Suprapubic skin (tissue), 4 donors: ENCODE data around the gene PHKB. TPM values are rescaled to one million over a fixed set of nuclear protein-coding genes. Genes with fewer than 3 reads are reported as not detected.

Experiments used
- DNase-seq, 2 donors: peaks; one replicate each; pipeline ENCODE4 v3.0.0-alpha.2; 2019; ENCODE audit warnings: low spot score in 2 of 2
- H3K27ac ChIP-seq: fragments of 200-600 bp; sonication (generic); one replicate; pipeline ENCODE4 v1.5.1; 2019
- H3K27me3 ChIP-seq: fragments of 200-600 bp; sonication (generic); one replicate; pipeline ENCODE4 v1.5.1; 2019
- H3K36me3 ChIP-seq: fragments of 200-600 bp; sonication (generic); one replicate; pipeline ENCODE4 v1.5.1; 2019
- H3K4me1 ChIP-seq: fragments of 200-600 bp; sonication (generic); one replicate; pipeline ENCODE4 v1.5.1; 2019
- H3K4me3 ChIP-seq: fragments of 200-600 bp; sonication (generic); one replicate; pipeline ENCODE4 v1.5.1; 2019; ENCODE audit warnings: mild to moderate bottlenecking
- H3K9me3 ChIP-seq: fragments of 200-600 bp; sonication (generic); one replicate; pipeline ENCODE4 v1.5.1; 2019
- CTCF ChIP-seq, 2 donors: fragments of 200-600 bp in 1 of 2; fragments of 450-650 bp in 1 of 2; sonication (generic) in 1 of 2; IDR thresholded peaks; one replicate each; pipeline ENCODE4 v1.5.1; 2016 to 2019; ENCODE audit warnings: antibody characterized with exemption in 2 of 2, mild to moderate bottlenecking in 1 of 2, moderate library complexity in 1 of 2
- EP300 ChIP-seq: sonication (generic); formaldehyde crosslinking; IDR thresholded peaks from one replicate; pipeline ENCODE4 v1.6.1; 2017; ENCODE audit warnings: antibody characterized with exemption
- POLR2A ChIP-seq, 2 donors: fragments of 450-650 bp; IDR thresholded peaks; one replicate each; pipeline ENCODE4 v1.6.1; 2017; ENCODE audit warnings: antibody characterized with exemption in 2 of 2, mild to moderate bottlenecking in 2 of 2, moderate library complexity in 2 of 2
- POLR2AphosphoS5 ChIP-seq, 3 donors: sonication (generic); formaldehyde crosslinking; IDR thresholded peaks; one replicate each; pipeline ENCODE4 v1.6.1; 2017; ENCODE audit warnings: antibody characterized with exemption in 3 of 3
- WGBS: methylation state at CpG from one replicate; pipeline ENCODE4 v1.1.5; 2018; 5-methylcytosine and 5-hydroxymethylcytosine counted together
- total RNA-seq, 4 donors: library from RNA; depleted of rRNA; stranded (reverse); fragments of >200 nt; gene quantifications; one replicate each; pipeline ENCODE4 v1.1.0, GENCODE V29; 2016

Gene PHKB
- total RNA-seq, 4 donors from 2014 or later, result 28.7 to 92.9 (median 43.1) TPM

GRCh38 chr16:47622451-47623176 lies 161.5 kb downstream of the PHKB start:
- Histone ChIP-seq H3K4me1 (no peaks in the 10 kb centered on the region), H3K27ac (no peak overlapping the region), H3K36me3 (peaks cover 4% of the 10 kb centered on the region), H3K27me3 (no peaks in the 10 kb centered on the region), H3K4me3 (no peak overlapping the region), H3K9me3 (no peaks in the 10 kb centered on the region)
- TF ChIP-seq EP300, result no peak
- no peak for DNase-seq
- WGBS, result 91% methylated on average over 1 of the region's 1 CpG

DNA sequence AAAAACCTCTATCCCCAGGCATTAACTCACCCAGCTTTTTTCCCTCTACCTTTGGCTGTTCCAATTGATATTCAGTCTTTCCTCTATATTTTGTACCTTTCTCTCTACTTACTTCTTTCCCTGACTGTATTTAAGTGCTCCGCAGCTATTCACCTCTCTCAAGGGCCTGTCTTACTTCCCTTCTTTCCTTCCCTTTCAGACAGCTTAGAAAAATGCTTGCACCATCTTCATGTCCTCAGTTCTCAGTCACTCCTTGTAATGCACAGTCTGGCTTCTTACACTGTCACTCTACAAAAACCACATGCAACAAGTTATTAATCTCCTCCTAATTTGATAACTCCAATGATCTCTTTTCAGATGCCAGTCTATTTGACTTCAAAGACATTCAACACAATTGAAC lies 163.4 kb downstream of the PHKB start:
- 97% methylated on average over 1 of the region's 1 CpG for WGBS
- H3K4me1 ChIP-seq, result no peaks in the 10 kb centered on the region
- no peaks in the 10 kb centered on the region for H3K36me3 ChIP-seq
- no peak for DNase-seq
- H3K4me3 ChIP-seq, result no peak overlapping the region
- H3K27ac ChIP-seq, result no peak overlapping the region
- no peaks in the 10 kb centered on the region for H3K9me3 ChIP-seq
- TF ChIP-seq POLR2AphosphoS5 (IDR thresholded peaks at IDR 0.05) (no peak), POLR2A (IDR thresholded peaks at IDR 0.05) (no peak), CTCF (IDR thresholded peaks at IDR 0.05) (no peak), EP300 (no peak)
- H3K27me3 ChIP-seq, result no peaks in the 10 kb centered on the region

DNA sequence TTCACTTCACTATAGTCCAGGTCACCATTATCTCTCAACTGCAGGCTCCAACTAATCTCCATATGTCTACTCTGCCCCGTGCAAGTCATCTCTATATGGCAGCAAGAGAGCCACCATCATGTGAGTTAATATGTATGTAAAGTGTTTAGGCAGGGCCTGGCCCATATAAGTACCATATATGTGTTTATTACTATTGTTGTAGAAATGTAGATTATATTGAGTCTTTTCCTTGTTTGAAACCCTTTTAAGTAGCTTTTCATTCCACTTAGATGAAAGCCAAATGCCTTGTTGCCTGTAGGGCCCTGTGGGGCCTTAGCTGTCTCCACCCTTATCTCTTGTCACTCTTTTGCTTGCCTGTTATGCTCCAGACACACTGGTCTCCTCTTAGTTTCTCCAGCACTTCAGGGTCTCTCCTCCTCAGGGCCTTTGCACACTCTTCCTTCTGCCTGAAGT lies 164.0 kb downstream of the PHKB start:
- H3K27me3 ChIP-seq, result no peaks in the 10 kb centered on the region
- no peaks in the 10 kb centered on the region for H3K9me3 ChIP-seq
- H3K27ac ChIP-seq, result no peak overlapping the region
- no peak overlapping the region for H3K4me3 ChIP-seq
- H3K36me3 ChIP-seq, result no peaks in the 10 kb centered on the region
- 94% methylated on average over 1 of the region's 1 CpG for WGBS
- no peaks in the 10 kb centered on the region for H3K4me1 ChIP-seq
- DNase-seq, result no peak
- no peak for TF ChIP-seq POLR2A (IDR thresholded peaks at IDR 0.05)

GRCh38 chr16:47626246-47626645 lies 165.1 kb downstream of the PHKB start:
- Histone ChIP-seq H3K27ac (no peak overlapping the region), H3K27me3 (no peaks in the 10 kb centered on the region), H3K4me3 (no peak overlapping the region), H3K36me3 (no peaks in the 10 kb centered on the region), H3K9me3 (no peaks in the 10 kb centered on the region), H3K4me1 (no peaks in the 10 kb centered on the region)
- DNase-seq, result no peak
- WGBS, result 100% methylated on average over 1 of the region's 1 CpG
- TF ChIP-seq POLR2AphosphoS5 (IDR thresholded peaks at IDR 0.05) (no peak), CTCF (IDR thresholded peaks at IDR 0.05) (no peak), EP300 (no peak), POLR2A (IDR thresholded peaks at IDR 0.05) (no peak)

DNA sequence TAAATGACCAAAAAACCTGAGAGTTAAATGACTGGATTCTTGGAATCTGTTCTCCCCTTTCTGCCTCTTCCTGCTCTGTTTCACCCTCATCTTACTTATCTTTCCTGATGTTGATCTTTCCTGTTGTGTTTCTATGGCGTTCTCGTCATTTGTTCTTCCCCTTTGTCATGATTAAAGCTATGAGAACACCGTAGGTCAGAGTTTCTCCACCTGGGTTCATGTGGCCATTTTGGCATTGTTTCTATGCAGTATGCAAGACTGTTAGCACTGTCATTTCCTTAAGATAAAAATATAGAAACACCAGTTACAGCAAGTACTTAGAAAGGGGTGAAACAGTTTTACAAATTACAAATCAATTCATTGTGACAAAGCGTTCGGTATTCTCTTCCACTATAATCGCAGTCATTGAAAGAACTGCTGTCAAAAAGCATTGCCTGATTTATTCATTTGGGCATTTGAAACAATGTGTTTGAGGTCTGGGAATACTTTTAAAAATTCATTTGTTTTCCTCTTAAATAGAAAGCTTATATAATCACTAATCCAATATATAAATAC lies 166.0 kb downstream of the PHKB start:
- WGBS, result 81% methylated on average over 6 of the region's 6 CpGs
- H3K27ac ChIP-seq, result no peak overlapping the region
- H3K4me3 ChIP-seq, result no peak overlapping the region
- DNase-seq, result no peak
- TF ChIP-seq EP300 (no peak), POLR2A (IDR thresholded peaks at IDR 0.05) (no peak), CTCF (IDR thresholded peaks at IDR 0.05) (no peak), POLR2AphosphoS5 (IDR thresholded peaks at IDR 0.05) (no peak)
- H3K27me3 ChIP-seq, result no peaks in the 10 kb centered on the region
- H3K4me1 ChIP-seq, result no peaks in the 10 kb centered on the region
- H3K36me3 ChIP-seq, result no peaks in the 10 kb centered on the region
- H3K9me3 ChIP-seq, result no peaks in the 10 kb centered on the region

- H3K4me1 ChIP-seq, result no peaks in the 10 kb centered on the region
- H3K4me3 ChIP-seq, result no peak overlapping the region
- H3K27me3 ChIP-seq, result no peaks in the 10 kb centered on the region
- no peak for TF ChIP-seq EP300
- TF ChIP-seq CTCF (IDR thresholded peaks at IDR 0.05), result no peak
- no peak for TF ChIP-seq POLR2AphosphoS5 (IDR thresholded peaks at IDR 0.05)
- TF ChIP-seq POLR2A (IDR thresholded peaks at IDR 0.05), result no peak
- no peak for DNase-seq
- H3K36me3 ChIP-seq, result no peaks in the 10 kb centered on the region
- no peak overlapping the region for H3K27ac ChIP-seq
- H3K9me3 ChIP-seq, result no peaks in the 10 kb centered on the region
Observed at GRCh38 chr16:47627721-47628120, 166.6 kb downstream of the PHKB start.
